Measurements from ENCODE around the gene PID1.

The PID1 gene

DNA sequence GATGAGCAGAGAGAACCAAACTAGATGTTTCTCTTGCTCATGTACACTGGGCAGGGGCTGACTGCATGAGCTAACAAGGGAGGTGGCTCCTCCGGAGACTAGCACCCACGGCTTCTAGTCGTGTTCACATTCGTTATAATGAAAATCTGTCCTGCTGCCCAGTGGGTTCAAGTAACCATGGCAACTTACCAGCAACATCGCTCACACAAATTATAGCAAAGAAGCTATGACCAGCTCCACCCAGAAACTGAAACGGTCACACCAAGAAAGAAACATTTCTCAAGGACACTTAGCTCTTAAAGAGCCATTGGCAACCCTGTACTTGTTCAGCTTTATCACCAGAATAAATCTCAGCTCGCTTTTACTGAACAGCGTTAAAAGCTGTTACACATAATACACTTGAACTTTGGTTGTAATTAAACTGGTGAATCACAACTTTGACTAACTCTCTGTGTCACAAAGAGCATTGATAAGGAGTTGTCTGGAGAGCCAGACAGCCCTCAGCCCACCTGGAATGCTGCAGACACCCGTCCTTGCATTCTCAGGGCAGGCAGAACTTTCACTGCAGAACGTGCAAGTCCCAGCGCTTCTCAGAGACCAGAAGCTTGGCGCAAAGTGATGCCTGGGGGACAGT lies 141.2 kb downstream of the PID1 start:
- TF ChIP-seq, protein P1, sequence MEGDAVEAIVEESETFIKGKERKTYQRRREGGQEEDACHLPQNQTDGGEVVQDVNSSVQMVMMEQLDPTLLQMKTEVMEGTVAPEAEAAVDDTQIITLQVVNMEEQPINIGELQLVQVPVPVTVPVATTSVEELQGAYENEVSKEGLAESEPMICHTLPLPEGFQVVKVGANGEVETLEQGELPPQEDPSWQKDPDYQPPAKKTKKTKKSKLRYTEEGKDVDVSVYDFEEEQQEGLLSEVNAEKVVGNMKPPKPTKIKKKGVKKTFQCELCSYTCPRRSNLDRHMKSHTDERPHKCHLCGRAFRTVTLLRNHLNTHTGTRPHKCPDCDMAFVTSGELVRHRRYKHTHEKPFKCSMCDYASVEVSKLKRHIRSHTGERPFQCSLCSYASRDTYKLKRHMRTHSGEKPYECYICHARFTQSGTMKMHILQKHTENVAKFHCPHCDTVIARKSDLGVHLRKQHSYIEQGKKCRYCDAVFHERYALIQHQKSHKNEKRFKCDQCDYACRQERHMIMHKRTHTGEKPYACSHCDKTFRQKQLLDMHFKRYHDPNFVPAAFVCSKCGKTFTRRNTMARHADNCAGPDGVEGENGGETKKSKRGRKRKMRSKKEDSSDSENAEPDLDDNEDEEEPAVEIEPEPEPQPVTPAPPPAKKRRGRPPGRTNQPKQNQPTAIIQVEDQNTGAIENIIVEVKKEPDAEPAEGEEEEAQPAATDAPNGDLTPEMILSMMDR (IDR thresholded peaks at IDR 0.05; ENCODE audit: low read depth, low read length, missing control alignments), result no peak

DNA sequence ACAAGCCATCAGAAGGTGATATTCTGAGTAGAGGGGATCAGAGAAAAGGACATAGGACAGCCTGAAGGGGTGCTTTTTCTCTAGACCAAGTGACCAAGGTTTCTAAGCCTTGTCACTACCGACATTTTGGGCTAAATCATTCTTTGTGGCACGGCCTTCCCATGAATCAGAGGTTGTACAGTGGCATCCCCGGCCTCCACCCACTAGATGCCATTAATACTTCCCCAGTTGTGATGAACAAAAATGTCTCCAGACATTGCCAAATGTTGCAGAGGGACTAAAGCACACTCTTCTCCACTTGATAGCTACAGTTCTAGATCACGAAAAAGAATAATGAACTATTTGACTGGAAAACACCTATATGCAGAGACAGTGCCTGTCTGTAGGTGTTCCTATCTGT lies 143.6 kb downstream of the PID1 start:
- no peak overlapping the region for H3K27ac ChIP-seq
- in situ Hi-C loops (cut with HindIII; ENCODE audit: low pct_ligation_motif_present, low sequenced_read_pairs), result no loop called here
- no peaks in the 10 kb centered on the region for H3K27me3 ChIP-seq (replicated peaks)
- H3K36me3 ChIP-seq (replicated peaks), result no peaks in the 10 kb centered on the region
- H3K4me3 ChIP-seq (ENCODE audit: low read depth, low read length), result no peak overlapping the region
- DNase-seq, result no peak
- TF ChIP-seq, protein P1 (IDR thresholded peaks at IDR 0.05; ENCODE audit: low read depth, low read length, missing control alignments), result no peak

More for the DNA sequence above, 141.2 kb downstream of the PID1 start:
- no peak overlapping the region for H3K27ac ChIP-seq
- in situ Hi-C loops (cut with HindIII; ENCODE audit: low pct_ligation_motif_present, low sequenced_read_pairs), result no loop called here
- no peak for DNase-seq
- no peak overlapping the region for H3K4me3 ChIP-seq (ENCODE audit: low read depth, low read length)
- no peaks in the 10 kb centered on the region for H3K27me3 ChIP-seq (replicated peaks)
- no peaks in the 10 kb centered on the region for H3K36me3 ChIP-seq (replicated peaks)

- no peak for DNase-seq
- Histone ChIP-seq H3K27ac (no peak overlapping the region), H3K27me3 (replicated peaks) (no peaks in the 10 kb centered on the region), H3K4me3 (ENCODE audit: low read depth, low read length) (no peak overlapping the region), H3K36me3 (replicated peaks) (no peaks in the 10 kb centered on the region)
- TF ChIP-seq, protein P1 (IDR thresholded peaks at IDR 0.05; ENCODE audit: low read depth, low read length, missing control alignments), result no peak
- in situ Hi-C loops (cut with HindIII; ENCODE audit: low pct_ligation_motif_present, low sequenced_read_pairs), result no loop called here
Measured at GRCh38 chr2:229126066-229126465, 145.0 kb downstream of the PID1 start.

DNA sequence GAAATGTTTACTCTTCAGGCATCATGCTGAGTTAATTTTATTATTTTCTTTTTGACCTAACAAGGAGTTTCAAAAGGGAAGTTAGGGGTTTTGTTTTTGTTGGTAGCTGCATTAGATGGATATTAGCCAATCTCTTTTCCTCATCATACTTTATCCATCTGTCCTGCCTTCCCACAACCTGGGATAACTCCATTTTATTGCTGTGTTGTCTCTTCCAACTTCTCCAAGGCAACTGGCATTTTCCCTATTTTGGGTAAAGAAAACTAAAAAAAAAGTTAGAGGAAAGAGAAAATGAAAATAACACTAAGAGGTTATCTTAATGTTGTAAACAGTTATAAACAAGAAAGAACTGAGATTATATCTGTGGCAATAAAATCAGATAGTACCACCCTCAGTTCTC lies 147.0 kb downstream of the PID1 start:
- Histone ChIP-seq H3K27me3 (replicated peaks) (no peaks in the 10 kb centered on the region), H3K27ac (no peak overlapping the region), H3K4me3 (ENCODE audit: low read depth, low read length) (no peak overlapping the region), H3K36me3 (replicated peaks) (no peaks in the 10 kb centered on the region)
- TF ChIP-seq, protein P1 (IDR thresholded peaks at IDR 0.05; ENCODE audit: low read depth, low read length, missing control alignments), result no peak
- in situ Hi-C loops (cut with HindIII; ENCODE audit: low pct_ligation_motif_present, low sequenced_read_pairs), result no loop called here
- DNase-seq, result no peak

DNA sequence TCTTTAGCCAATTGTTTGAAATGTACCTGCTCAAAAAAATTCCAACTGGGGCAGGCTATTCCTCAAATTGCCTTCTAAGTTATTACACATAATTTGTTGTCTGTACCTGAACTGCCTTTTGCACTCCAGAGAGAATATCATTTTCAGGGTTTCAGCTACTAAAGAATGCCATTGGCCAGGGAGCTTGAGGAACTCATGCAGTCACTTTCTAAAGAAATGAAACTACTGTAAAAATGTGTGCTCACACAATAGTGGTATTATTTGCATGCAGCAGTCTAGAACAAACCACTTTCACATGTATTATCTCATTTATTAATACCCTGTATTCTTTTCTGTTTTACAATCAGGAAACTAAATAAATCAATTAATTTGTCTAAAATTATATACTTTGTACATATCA lies 152.2 kb downstream of the PID1 start:
- TF ChIP-seq, protein P1 (IDR thresholded peaks at IDR 0.05; ENCODE audit: low read depth, low read length, missing control alignments), result no peak
- H3K36me3 ChIP-seq (replicated peaks), result no peaks in the 10 kb centered on the region
- in situ Hi-C loops (cut with HindIII; ENCODE audit: low pct_ligation_motif_present, low sequenced_read_pairs), result no loop called here
- no peaks in the 10 kb centered on the region for H3K27me3 ChIP-seq (replicated peaks)
- H3K4me3 ChIP-seq (ENCODE audit: low read depth, low read length), result no peak overlapping the region
- no peak for DNase-seq
- no peak overlapping the region for H3K27ac ChIP-seq

- in situ Hi-C loops (cut with HindIII; ENCODE audit: low pct_ligation_motif_present, low sequenced_read_pairs), result no loop called here
Measured at GRCh38 chr2:229118336-229118735, 152.8 kb downstream of the PID1 start.

More at GRCh38 chr2:229118336-229118735, 152.8 kb downstream of the PID1 start:
- H3K36me3 ChIP-seq (replicated peaks), result no peaks in the 10 kb centered on the region
- no peak overlapping the region for H3K27ac ChIP-seq
- no peaks in the 10 kb centered on the region for H3K27me3 ChIP-seq (replicated peaks)
- TF ChIP-seq, protein P1 (IDR thresholded peaks at IDR 0.05; ENCODE audit: low read depth, low read length, missing control alignments), result no peak
- no peak for DNase-seq
- no peak overlapping the region for H3K4me3 ChIP-seq (ENCODE audit: low read depth, low read length)
